Measurements from ENCODE around the gene ZNF365.
"Not testable (repeated sequence)": the region's sequence is repeated elsewhere in the genome, so short reads cannot be mapped to it uniquely, and the experiment has no call there.

The ZNF365 gene

GRCh38 chr10:62377966-62378365, 3.8 kb downstream of the ZNF365 start:
- DNase-seq (ENCODE audit: low read depth, low spot score): no peak

GRCh38 chr10:62378877-62379276, 4.7 kb downstream of the ZNF365 start:
- not testable (repeated sequence) for DNase-seq (ENCODE audit: low read depth, low spot score)

- DNase-seq (ENCODE audit: low read depth, low spot score): no peak
These were observed 5.2 kb downstream of the ZNF365 start for GRCh38 chr10:62379394-62379793.

DNA sequence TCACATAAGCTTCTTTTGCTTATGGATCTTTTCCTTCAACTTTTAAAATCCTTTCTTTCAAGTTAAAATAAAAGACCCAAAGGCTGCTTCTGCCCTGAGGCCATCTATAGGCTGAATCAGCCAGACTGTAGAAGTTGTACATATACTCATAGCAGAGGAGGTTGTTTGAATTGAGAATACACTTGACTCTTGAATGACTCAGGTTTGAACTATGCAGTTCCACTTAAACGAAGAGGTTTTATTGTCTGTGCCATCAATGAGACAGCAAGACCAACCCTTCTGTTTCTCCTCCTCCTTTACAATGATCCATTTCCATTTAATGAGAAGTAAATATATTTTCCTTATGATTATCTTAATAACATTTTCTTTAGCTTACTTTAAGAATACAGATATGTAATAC, 5.8 kb downstream of the ZNF365 start:
- DNase-seq (ENCODE audit: low read depth, low spot score): no peak

- DNase-seq (ENCODE audit: low read depth, low spot score): no peak
These were observed 7.4 kb downstream of the ZNF365 start for GRCh38 chr10:62381385-62382102.

GRCh38 chr10:62382831-62383230, 8.7 kb downstream of the ZNF365 start:
- no peak for DNase-seq (ENCODE audit: low read depth, low spot score)

- no peak for DNase-seq (ENCODE audit: low read depth, low spot score)
These were observed 9.9 kb downstream of the ZNF365 start for GRCh38 chr10:62384057-62384446.

- DNase-seq (ENCODE audit: low read depth, low spot score): no peak
These were observed 10.4 kb downstream of the ZNF365 start for GRCh38 chr10:62384447-62385081.

GRCh38 chr10:62386356-62387320, 12.5 kb downstream of the ZNF365 start:
- no peak for DNase-seq (ENCODE audit: low read depth, low spot score)

DNA sequence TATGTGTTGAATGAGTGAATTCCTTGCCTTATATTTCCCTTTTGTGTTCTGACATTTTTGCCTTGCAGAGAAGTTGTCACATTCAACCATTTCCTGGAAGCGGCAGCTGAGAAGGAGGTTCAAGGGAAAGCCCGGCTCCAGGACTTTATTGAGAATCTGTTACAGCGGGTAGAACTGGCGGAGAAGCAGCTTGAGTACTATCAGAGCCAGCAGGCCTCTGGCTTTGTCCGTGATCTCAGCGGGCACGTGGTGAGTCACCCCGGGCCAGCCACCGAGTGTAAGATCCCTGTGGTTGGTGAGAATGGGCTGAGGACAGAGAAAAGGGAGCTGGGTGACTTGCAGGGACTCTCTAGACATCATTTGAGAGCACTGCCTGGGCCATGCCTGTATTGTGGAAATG, 14.2 kb downstream of the ZNF365 start:
- no peak for DNase-seq (ENCODE audit: low read depth, low spot score)

DNA sequence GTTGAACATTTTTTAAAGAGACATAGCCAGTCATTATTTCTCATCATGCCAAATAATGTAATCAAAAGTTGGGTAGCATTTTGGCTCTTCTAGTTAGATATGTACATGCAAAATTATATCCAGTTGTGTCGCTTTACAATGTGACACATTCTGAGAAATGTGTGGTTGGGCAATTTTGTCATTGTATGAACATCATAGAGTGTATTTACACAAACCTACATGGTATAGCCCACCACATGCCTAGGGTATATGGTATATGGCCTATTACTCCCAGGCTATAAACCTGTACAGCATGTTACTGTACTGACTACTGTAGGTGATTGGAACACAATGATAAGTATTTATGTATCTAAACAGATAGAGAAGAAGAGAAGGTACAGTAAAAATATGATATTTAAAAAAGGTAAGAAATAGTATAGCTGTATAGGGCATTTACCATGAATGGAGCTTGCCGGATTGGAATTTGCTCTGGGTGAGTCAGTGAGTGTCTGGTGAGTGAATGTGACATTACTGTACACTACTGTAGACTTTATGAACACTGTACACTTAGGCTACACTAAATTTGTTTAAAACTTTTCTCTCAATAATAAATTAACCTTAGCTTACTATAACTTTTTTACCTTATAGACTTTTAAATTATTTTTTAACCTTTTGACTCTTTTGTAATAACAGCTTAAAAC, 16.5 kb downstream of the ZNF365 start:
- no peak for DNase-seq (ENCODE audit: low read depth, low spot score)

GRCh38 chr10:62393237-62393636, 19.1 kb downstream of the ZNF365 start:
- no peak for DNase-seq (ENCODE audit: low read depth, low spot score)

GRCh38 chr10:62394556-62395018, 20.4 kb downstream of the ZNF365 start:
- DNase-seq (ENCODE audit: low read depth, low spot score): no peak

DNA sequence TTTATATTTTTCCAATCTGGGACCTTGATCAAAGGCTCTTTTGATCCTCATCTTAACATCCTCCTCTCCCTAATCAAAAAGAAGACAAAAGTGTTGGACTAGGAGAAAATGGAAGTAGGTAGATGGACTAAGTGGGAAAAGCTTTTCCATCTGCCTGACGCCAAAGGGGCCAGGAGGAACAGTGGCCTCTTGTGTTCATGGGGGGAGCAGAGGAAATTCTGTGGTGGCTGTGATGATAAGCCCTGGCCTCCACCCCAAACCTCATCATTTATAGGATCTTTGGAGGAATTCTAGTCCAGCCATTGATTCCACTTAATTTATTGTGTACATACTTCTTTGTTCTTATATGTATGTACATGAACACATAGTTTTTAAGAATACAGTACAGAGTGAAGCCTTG, 21.7 kb downstream of the ZNF365 start:
- DNase-seq (ENCODE audit: low read depth, low spot score): no peak

DNA sequence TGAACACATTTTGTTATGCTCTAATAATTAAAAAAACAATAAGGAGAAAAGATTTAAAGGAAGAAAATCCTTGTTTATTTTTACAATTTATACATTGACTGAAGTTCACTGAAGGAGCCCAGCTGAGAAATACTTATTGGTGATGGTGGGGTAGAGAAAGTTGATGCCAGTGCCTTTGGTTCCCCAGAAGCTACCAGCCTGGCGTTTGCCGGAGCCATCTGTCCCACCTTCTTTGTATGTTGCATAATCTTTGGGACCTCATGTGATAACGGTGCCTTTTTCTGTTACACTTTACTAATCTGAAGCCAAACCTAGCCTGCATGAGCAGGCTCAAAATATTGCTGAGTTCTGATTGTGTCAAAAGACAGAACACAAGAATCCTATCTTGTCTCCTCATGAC, 22.7 kb downstream of the ZNF365 start:
- DNase-seq (ENCODE audit: low read depth, low spot score): no peak

- DNase-seq (ENCODE audit: low read depth, low spot score): no peak
These were observed 25.0 kb downstream of the ZNF365 start for GRCh38 chr10:62399211-62399610.

DNA sequence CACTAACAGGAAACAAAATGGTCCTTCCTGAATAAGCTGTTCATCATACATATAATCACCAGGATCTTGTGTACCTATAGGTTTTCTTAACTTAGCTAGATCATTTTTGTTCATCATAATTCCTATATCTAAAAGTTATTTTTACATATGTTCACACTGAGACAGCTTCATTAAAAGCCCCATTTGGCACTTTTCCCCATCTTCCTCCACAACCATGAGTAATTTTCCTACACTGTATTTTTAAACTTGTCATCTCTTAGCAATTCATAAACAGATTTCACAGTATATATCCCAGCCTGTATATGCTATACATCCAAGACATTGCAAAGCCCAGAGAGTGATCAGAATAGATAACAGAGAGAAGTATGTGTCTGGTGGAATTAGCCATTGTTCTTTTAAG, 28.3 kb downstream of the ZNF365 start:
- no peak for DNase-seq (ENCODE audit: low read depth, low spot score)

- DNase-seq (ENCODE audit: low read depth, low spot score): not testable (repeated sequence)
These were observed 36.4 kb downstream of the ZNF365 start for GRCh38 chr10:62410528-62410927.

DNA sequence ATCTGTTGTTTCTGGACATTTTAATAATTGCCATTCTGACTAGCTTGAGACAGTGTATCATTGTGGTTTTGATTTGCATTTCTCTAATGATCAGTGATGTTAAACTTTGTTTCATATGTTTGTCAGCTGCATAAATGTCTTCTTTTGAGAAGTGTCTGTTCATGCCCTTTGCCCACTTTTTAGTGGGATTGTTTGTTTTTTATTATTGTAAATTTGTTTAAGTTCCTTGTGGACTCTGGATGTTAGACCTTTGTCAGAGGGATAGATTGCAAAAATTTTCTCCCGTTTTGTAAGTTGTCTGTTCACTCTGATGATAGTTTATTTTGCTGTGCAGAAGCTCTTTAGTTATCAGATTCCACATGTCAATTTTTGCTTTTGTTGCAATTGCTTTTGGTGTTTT, 36.8 kb downstream of the ZNF365 start:
- not testable (repeated sequence) for DNase-seq (ENCODE audit: low read depth, low spot score)

DNA sequence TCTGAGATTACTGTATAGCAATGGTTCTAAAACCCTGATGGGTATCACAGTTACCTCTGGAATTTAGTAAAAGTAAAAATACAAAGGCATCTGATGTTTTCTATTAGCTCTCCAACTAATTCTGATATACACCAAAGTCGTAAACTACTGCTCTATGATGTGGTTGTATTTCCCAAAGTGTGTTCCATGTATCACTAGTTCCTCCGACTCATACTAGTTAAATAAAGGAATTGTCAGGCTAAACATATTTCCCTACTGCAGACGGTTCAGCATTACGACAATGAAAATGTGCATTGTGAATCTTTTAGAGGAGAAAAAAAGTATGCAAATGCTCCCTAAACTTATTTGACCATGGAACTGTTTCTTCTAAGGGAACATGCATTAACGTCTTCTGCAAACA, 38.9 kb downstream of the ZNF365 start:
- no peak for DNase-seq (ENCODE audit: low read depth, low spot score)

DNA sequence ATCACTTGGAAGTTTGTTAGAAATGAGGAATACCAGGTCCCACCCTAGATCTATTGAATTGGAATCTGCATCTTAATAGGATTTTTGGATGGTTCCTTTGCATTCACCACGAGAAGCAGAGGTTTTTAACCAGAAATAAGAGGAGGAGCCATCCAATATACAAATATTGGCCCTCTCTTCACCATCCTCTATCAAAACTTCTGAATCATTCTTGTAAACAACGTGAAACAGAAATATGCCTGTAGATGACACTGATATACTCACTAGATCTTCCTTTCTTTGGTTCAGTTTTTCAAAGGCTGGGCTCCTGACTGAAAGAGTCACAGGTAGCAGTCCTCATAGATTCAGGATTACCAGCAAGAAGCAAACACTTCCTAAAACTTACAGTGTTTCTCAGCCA, 39.5 kb downstream of the ZNF365 start:
- no peak for DNase-seq (ENCODE audit: low read depth, low spot score)

DNA sequence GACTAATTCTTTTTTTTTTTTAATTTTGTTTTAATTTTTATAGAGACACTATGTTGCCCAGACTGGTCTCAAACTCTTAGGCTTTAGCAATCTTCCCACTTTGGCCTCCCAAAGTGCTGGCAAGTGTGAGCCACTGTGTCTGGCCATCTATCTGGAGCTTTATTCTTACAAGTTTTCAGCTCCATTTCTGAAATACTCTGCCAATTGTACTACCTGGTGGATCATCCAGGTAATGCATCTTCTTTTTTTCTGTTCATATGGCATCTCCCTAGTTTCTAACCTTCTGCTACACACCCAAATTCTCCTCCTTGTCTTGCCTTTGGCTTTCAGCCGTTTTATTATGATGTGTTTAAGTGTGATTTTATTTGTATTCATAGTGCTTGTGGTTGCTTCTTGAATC, 40.2 kb downstream of the ZNF365 start:
- DNase-seq (ENCODE audit: low read depth, low spot score): no peak

All from ELF-1 (cell line).